ENCODE measurements around the gene USP10. TPM values are rescaled to one million over a fixed set of nuclear protein-coding genes. Genes with fewer than 3 reads are reported as not detected.

The USP10 gene
- polyA plus RNA-seq, 1 experiment = 55.1 TPM

- CTCF ChIA-PET = no interaction called here
- Histone ChIP-seq H3K27me3 (ENCODE audit: control insufficient read depth, insufficient read depth, low read length) (no peaks in the 10 kb centered on the region), H3K4me3 (ENCODE audit: low read depth, low read length) (no peak overlapping the region), H3K36me3 (ENCODE audit: control insufficient read depth, insufficient read depth, low read length) (no peaks in the 10 kb centered on the region)
- POLR2A ChIA-PET = interaction anchor here (0.6 kb wide), 1 partner anchor 43 kb away, joined by 5 read pairs; no protein-coding TSS in a partner anchor
- no peak for TF ChIP-seq CTCF (IDR thresholded peaks at IDR 0.05; ENCODE audit: insufficient read depth, low read depth, low read length)
- no peak for DNase-seq (ENCODE audit: low read depth)
Measured at GRCh38 chr16:84811529-84811928, 111.7 kb downstream of the USP10 start.

GRCh38 chr16:84813141-84813934 lies 113.5 kb downstream of the USP10 start:
- H3K36me3 ChIP-seq (ENCODE audit: control insufficient read depth, insufficient read depth, low read length) = no peaks in the 10 kb centered on the region
- POLR2A ChIA-PET = no interaction called here
- no peaks in the 10 kb centered on the region for H3K27me3 ChIP-seq (ENCODE audit: control insufficient read depth, insufficient read depth, low read length)
- no peak overlapping the region for H3K4me3 ChIP-seq (ENCODE audit: low read depth, low read length)
- DNase-seq (ENCODE audit: low read depth) = no peak
- no peak for TF ChIP-seq CTCF (IDR thresholded peaks at IDR 0.05; ENCODE audit: insufficient read depth, low read depth, low read length)
- CTCF ChIA-PET = interaction anchor here (1.9 kb wide), 1 partner anchor 139 kb away, joined by 4 read pairs; no protein-coding TSS in a partner anchor

- CTCF ChIA-PET = no interaction called here
- Histone ChIP-seq H3K27me3 (ENCODE audit: control insufficient read depth, insufficient read depth, low read length) (no peaks in the 10 kb centered on the region), H3K4me3 (ENCODE audit: low read depth, low read length) (no peak overlapping the region), H3K36me3 (ENCODE audit: control insufficient read depth, insufficient read depth, low read length) (no peaks in the 10 kb centered on the region)
- no peak for TF ChIP-seq CTCF (IDR thresholded peaks at IDR 0.05; ENCODE audit: insufficient read depth, low read depth, low read length)
- DNase-seq (ENCODE audit: low read depth) = no peak
- POLR2A ChIA-PET = no interaction called here
Measured at GRCh38 chr16:84815462-84815861, 115.7 kb downstream of the USP10 start.

GRCh38 chr16:84816023-84816422 lies 116.2 kb downstream of the USP10 start:
- H3K4me3 ChIP-seq (ENCODE audit: low read depth, low read length) = no peak overlapping the region
- ChIA-PET CTCF (no interaction called here), POLR2A (no interaction called here)
- H3K27me3 ChIP-seq (ENCODE audit: control insufficient read depth, insufficient read depth, low read length) = no peaks in the 10 kb centered on the region
- TF ChIP-seq CTCF (IDR thresholded peaks at IDR 0.05; ENCODE audit: insufficient read depth, low read depth, low read length) = no peak
- DNase-seq (ENCODE audit: low read depth) = no peak
- H3K36me3 ChIP-seq (ENCODE audit: control insufficient read depth, insufficient read depth, low read length) = no peaks in the 10 kb centered on the region

- Histone ChIP-seq H3K36me3 (ENCODE audit: control insufficient read depth, insufficient read depth, low read length) (no peaks in the 10 kb centered on the region), H3K27me3 (ENCODE audit: control insufficient read depth, insufficient read depth, low read length) (no peaks in the 10 kb centered on the region), H3K4me3 (ENCODE audit: low read depth, low read length) (no peak overlapping the region)
- ChIA-PET CTCF (no interaction called here), POLR2A (no interaction called here)
- DNase-seq (ENCODE audit: low read depth) = no peak
- no peak for TF ChIP-seq CTCF (IDR thresholded peaks at IDR 0.05; ENCODE audit: insufficient read depth, low read depth, low read length)
Measured at GRCh38 chr16:84816485-84816884, 116.7 kb downstream of the USP10 start.
